AG20443 (cell line): ENCODE results near the gene APBB2.
"Not testable (repeated sequence)": the region's sequence is repeated elsewhere in the genome, so short reads cannot be mapped to it uniquely, and the experiment has no call there.

Experiments used
- DNase-seq: peaks from one replicate; pipeline ENCODE4 v3.0.0; 2012; ENCODE audit warnings: low spot score, mixed read lengths

Gene APBB2

GRCh38 chr4:40938337-40938736, 276.0 kb downstream of the APBB2 start:
- no peak for DNase-seq

GRCh38 chr4:40937140-40937725, 277.1 kb downstream of the APBB2 start:
- no peak for DNase-seq

- DNase-seq = no peak
These were observed 279.7 kb downstream of the APBB2 start for GRCh38 chr4:40934676-40935075.

- no peak for DNase-seq
These were observed 280.9 kb downstream of the APBB2 start for GRCh38 chr4:40933272-40934053.

DNA sequence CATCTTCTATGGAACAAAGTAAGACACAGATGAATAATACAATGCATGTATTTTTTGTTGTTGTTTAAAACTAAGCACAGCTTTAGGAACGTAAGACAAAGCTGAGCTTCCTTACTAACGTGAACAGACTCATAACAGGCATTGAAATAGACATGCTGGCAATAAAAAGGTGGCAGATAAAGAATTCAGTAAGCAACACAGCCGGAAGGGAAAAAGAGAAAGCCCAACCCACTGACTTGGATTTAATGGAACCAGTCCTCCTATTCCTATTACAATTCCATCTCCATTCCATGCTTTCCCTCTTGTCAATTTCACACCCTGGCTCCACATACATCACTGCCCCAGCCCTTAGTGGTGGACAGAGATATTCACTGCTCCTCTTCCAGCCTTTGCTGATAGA, 282.5 kb downstream of the APBB2 start:
- no peak for DNase-seq

DNA sequence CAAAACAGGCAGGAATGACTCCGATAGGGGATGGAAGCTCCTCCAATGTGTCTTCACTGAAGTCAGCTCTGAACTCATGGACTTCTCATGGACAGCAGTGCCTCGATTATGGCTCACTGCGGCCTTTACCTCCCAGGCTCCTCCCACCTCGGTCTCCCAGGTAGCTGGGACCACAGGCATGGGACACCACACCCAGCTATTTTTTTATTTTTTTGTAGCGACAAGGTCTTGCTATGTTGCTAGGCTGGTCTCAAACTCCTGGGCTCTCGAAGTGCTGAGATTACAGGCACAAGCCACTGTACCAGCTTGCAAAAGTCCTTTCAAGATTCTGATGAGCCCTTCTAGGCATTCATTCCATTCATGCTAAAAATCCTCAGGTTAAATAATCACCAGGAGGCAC, 283.1 kb downstream of the APBB2 start:
- DNase-seq = no peak

DNA sequence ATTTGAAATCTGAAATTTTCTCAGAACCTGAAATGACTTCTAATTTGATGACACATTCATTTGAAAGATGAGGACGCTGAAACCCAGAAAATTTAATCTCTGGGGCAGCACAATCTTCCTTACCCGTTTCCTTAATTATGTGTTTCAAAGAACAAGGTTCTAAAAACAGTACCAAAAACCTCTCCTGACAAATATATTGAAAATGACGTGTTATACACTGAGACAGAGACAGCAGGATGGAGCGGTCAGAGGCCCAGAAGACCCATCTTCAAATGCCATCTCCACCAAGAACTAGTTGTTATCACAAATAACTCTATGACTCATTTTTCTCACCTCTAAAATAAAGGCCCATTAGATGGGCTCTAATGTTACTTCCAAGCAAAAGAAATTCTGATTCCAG, 287.3 kb downstream of the APBB2 start:
- no peak for DNase-seq

DNA sequence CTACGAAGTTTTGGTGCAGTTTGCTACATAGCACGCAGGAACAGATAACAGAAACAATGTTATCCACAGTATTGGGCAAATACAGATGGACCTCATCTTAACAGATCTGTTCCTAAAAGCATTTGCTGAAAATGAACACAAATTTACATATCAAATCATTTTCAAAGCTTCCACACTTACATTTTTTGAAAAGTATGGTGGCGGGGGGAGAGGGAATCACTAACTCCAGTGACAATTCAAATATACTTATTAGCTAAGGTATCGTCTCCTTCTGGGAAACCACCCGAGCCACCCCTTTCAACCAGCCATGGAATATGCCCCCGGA, 289.6 kb downstream of the APBB2 start:
- DNase-seq = no peak

DNA sequence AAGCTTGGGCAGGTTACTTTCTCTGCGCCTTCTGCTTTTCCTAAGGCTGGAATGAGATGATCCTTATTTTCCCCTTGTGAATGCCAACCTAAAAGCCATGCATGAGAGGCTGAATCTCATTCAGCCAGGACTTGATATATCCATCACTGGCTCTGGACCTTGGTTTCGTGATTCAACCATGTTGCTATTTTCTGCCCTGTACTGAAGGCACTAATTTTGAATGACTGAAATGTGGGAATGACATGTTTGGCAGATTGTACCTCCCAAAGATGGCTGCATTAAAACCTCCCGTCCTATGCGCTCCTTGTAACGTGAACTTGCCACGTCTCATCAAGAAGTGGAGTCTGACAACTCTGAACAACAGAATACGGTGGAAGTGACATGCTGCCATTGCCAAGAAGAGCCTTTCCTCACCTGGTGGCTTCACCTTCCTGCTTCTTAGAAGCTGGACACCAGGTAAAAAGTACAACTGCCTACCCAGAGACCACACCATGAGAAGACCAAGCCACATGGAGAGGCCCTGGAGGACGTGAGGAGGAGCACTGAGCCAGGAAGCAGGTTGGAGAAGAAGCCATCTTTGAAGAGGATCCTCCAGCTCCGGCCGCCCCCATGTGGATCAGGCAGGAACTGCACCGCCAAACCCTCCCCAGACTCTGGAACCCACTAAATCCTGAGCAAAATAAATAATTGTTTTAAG, 290.1 kb downstream of the APBB2 start:
- peak; percentile 85 for DNase-seq

DNA sequence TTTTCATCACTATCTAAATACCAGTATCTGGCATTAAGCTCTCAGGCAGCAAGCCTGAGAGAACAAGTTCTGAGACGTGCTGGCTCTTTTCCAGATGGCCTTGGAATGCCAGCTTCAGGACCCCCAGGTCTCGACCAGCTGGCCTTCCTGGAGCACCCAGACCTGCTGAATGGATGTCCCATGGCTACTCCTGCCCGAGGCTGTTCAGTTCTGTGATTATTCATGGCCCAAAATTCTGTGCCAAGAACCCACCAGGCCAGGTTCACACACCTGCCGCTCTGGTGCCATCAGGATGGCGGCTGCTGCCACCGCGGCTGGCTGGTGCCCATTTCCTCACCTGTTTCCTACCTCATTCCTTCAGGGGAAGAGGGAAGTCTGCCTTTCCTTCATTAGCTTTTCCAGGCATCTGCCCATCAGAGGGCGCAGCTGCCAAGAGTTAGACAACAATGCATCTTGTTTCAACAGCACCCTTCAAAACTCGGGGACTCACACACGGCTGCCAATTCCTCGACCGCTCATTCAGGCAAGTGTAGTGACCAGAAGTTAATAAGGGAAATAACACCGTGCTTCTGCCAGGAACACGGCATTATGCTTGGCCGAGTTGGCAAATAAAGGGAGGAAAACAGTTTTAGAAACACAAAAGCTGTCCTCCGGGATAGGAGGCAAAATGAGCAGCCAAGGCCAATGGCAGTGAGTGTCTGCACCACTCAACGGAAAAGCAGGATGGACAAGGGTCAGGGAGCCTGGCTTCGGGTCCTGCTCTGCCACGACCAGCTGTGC, 290.8 kb downstream of the APBB2 start:
- no peak for DNase-seq

DNA sequence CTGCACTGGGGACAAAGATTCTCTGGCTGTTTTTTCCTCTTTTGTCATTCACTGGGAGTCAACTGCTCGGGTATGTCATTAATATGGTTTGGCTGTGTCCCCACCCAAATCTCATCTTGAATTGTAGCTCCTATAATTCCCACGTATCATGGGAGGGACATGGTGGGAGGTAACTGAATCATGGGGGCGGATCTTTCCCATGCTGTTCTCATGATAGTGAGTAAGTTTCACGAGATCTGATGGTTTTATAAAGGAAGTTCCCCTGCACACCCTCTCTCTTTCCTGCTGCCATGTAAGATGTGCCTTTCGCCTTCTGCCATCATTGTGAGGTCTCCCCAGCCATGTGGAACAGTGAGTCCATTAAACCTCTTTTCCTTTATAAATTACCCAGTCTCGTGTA, 294.4 kb downstream of the APBB2 start:
- DNase-seq = not testable (repeated sequence)

- peak; percentile 77 for DNase-seq
These were observed 296.0 kb downstream of the APBB2 start for GRCh38 chr4:40918330-40918729.

DNA sequence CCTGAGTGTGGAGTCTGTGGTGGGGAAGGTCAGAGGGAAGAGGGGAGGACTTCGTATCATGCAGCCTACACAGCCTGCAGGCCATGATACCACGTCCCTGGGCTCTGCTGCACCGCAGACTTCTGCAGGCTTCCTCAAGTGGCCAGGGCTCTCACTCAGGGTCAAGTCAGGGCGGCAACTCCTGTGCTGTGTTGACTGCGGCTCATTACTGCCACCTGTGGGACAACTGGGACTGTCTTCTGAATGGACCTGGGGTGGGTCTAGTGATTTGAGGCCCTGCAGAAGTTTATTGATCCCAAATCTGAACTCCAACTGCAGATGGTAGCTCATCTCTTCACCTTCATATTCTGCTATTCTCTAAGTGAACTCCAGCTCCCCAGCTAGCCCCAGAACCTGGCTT, 297.5 kb downstream of the APBB2 start:
- peak; percentile 37 for DNase-seq

- peak; percentile 76 for DNase-seq
These were observed 298.2 kb downstream of the APBB2 start for GRCh38 chr4:40916218-40916555.

GRCh38 chr4:40915318-40916217, 298.8 kb downstream of the APBB2 start:
- peak; percentile 43 for DNase-seq

GRCh38 chr4:40912460-40913184, 301.7 kb downstream of the APBB2 start:
- peak; percentile 44 for DNase-seq

GRCh38 chr4:40910706-40911105, 303.6 kb downstream of the APBB2 start:
- no peak for DNase-seq

GRCh38 chr4:40909363-40909876, 304.9 kb downstream of the APBB2 start:
- DNase-seq = peak; percentile 63

DNA sequence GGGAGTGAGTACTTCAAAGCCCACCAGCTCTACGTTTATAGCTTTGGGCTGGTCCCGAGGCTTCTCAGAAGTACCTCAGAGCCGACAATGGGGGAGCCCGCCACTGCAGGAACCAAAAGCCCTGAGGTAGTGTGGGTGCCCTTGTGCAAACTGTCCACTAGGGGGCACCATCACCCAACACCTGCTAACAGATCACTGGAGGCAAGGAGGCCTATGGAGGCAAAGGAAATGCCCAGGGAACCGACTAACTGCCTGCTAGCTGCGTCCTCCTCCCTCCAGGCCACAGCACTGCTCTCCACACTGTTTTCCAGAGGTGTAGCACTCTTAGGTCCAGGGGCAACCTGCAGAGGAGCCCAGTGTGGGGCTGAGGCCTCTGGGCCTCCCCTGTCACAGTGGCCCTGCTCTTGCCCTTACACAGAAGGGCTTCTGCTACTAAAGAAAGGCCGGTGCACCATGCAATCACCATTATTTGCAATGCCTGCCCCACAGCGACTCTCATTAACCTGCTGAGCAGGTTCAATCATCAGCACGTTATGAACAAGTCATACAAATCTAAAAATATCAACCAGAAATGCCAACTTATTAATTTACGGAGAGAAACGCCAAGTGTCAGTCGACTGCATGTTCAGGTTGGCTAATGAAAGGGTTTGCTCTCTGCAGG, 305.5 kb downstream of the APBB2 start:
- peak; percentile 83 for DNase-seq

GRCh38 chr4:40908297-40908696, 306.0 kb downstream of the APBB2 start:
- DNase-seq = no peak
